NCI-H748 treated with DMSO at 0.1 percent for 48 hours (cell line): ENCODE results near the gene NFIB.

ENCODE experiments used
- DNase-seq: peaks from one replicate; lab custom pipeline; 2025; lab: John Stamatoyannopoulos, UW

Gene NFIB

GRCh38 chr9:14344941-14345353, 31.0 kb upstream of the NFIB start:
- no peak for DNase-seq

- no peak for DNase-seq
Measured at GRCh38 chr9:14344053-14344524, 30.1 kb upstream of the NFIB start.

- DNase-seq, result no peak
Measured at GRCh38 chr9:14343261-14344031, 29.5 kb upstream of the NFIB start.

DNA sequence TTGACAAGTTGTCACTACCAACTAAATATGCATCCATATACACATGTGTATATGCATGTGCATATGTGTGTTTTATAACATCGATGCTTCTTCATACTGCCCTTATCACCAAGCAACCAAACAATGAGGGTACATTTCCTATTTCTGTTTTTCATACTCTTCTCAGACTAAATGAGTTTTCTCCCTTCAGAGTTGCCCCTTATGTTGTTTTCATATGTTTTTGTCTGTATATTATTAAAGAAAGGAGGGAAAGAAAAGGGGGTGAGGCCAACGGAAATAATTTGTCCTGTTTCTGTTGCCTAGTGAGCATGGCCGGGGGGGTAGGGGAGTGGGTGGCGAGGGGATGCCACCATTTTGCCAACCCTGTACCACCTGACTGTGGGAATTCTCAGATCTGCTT, 28.8 kb upstream of the NFIB start:
- DNase-seq, result no peak

DNA sequence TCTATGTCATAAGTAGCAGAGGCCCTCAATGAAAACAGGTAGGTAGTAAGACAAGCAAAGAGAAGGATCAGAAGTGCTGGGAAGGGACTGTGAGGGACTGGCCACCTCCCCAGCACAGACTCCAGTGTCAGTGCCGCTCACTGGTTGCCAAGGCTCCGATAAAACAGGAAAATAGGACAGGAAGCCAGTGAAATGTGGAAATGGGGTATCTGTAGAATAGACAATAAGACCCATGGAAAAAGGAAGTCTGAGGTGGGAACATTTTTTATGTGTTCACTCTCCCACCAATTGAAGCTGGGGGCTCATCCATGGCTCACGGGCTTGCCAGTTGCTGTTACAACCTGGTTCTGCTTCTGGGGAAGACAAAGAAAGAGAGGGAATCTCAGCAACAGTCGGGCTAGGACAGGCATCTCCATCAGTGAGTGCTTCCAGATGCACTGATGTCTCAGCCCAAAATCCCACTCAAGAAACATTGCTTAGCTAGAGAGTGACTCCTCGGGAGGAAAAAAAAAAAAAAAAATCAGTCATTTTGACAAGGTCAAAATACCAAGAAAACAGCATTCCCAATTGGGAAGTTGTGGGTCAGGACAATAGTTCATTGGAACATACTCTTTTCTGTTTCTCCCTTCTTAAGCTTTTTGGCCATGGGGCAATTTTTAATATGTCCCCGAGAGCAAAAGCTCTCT, 27.6 kb upstream of the NFIB start:
- no peak for DNase-seq

DNA sequence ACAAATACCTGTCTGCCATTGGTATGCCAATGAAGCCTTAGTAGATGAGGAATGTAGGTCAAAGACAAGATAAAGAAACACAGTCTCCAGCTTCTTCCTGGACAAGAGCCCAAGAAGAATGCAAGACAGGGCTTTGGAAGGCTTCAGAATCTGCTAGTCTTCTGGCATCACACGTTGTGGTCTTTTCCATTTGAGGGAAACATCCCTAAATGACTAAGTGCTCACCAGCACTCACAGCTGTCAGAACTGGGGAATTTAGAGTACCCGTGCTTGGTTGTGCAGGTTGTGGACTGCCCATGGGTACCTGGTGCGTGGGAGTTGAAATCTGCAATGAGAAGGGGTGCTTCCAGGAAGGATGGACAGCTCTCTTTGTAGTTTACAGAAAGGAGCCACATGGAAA, 27.1 kb upstream of the NFIB start:
- no peak for DNase-seq

DNA sequence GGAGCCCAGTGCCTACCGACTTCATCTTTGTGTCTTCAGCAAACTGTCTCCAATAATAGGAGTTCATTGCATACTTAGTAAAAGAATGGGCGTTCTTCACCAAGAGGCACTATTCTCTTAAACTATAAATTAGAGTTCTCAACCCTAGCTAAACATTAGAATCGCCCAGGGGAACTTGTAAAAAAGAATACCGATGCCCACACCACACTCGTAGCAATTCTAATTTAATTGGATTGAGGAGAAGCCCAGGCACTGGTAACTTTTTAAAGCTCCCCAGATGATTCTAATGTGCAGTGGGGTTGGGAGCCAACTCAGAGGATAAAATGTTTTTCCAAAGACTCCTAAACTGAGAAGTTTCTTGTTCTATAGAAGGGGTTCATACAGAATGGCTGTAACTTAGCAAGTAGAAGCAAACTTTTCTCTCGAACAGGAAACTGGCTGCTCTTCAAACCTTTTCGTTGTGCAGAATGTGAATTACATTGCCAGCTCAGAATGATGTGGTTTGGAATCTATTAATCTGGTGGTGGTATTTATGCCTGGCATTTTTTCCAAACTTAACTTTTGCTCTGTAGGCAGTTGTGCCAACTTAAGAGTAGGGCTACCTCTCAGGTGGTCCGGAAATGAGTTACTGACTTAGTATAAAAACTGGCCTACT, 26.4 kb upstream of the NFIB start:
- DNase-seq, result no peak

DNA sequence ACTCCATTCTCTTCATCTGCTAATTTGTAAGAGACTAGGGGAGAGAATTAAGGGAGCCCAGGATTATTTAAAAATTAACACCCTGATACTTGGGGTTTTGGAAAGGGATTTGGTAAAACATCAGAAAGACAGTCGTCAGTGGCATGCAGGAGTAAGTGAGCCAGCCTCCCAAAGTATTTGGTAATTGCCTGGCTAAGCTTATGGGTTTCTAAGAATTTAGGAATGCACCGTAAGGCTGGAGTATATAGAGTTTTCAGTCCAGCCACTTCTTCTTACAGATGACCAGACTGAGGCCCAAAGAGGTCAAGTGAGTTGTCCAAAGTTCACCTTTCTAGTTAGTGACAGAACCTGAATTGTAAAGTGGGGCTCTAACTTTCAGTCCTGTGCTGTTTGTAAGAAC, 25.8 kb upstream of the NFIB start:
- no peak for DNase-seq

- no peak for DNase-seq
Measured at GRCh38 chr9:14337615-14338014, 23.7 kb upstream of the NFIB start.

- no peak for DNase-seq
Measured at GRCh38 chr9:14336244-14336643, 22.3 kb upstream of the NFIB start.

GRCh38 chr9:14331120-14331519, 17.2 kb upstream of the NFIB start:
- DNase-seq, result no peak

- DNase-seq, result no peak
Measured at GRCh38 chr9:14327036-14327435, 13.1 kb upstream of the NFIB start.

GRCh38 chr9:14326264-14326826, 12.4 kb upstream of the NFIB start:
- DNase-seq, result peak; percentile 98

GRCh38 chr9:14325147-14325546, 11.2 kb upstream of the NFIB start:
- peak; percentile 63 for DNase-seq

DNA sequence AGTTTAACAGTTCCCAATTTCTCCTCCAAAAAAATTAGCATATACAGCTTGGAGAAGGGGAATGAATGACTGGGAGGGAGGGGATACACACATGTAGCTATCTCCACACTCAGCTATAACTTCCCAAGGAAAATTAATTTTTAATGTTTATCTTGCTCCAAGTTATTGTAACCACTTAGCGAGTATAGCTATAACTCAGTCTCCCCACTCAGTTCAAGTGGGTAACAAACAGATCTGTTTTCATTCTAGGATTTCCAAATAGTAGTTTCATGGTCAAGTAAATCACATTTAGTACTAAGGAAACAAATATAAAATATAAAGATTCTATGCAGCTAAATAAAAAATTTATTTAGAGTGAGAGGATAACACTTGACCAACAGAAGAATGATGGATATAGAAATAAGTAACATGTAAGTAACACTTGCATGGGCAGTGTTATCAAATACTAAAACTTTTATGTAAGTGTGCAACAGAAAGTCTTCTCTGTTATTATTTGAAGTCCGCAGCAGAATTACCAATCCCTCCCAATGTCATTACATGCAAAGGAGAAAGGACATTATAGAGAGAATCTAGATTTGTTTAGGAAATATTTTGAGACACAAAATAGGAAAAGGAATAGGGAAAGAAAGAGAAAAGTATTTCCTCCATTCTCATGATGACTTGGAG, 10.2 kb upstream of the NFIB start:
- no peak for DNase-seq

DNA sequence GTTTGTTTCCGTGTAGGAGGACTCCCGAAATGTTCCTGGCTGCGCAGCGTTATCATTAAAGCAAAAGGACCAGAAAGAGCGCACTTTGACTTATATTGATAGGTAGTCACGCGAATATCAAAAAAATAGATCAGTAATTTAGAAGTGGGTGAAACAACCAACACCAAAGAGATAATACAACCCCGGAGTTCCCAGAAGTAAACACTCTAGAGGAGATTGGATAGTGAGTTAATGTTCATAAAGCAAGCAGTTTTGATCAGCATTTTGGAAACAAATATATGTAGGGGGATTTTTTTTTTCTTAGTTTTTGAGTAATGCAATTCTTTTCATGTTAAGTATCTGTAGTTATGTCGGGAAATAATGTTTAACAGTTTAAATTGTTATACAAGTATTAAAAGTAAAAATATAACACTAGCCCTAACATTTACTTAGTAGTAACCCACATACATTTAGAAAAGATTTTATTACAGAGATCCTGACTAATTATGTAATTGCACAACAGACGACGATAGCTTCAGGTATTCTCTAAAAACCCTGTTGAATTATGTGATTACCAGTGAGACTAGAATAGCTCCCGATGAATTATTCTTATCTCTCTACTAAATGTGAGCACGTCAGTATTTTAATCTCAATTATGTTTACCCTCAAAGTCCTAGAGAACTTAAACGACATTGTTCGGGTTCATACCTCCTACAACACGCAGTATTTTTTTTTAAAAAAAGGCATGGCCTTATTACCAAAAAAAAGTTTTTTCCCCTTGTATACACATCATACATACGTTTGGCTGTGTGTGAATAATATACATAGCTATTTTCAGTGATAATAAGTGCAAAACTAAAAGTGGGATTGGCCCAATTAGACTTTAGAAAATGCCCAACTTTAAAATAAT, 9.4 kb upstream of the NFIB start:
- DNase-seq, result peak; percentile 85

GRCh38 chr9:14322211-14323082, 8.5 kb upstream of the NFIB start:
- DNase-seq, result peak; percentile 93

DNA sequence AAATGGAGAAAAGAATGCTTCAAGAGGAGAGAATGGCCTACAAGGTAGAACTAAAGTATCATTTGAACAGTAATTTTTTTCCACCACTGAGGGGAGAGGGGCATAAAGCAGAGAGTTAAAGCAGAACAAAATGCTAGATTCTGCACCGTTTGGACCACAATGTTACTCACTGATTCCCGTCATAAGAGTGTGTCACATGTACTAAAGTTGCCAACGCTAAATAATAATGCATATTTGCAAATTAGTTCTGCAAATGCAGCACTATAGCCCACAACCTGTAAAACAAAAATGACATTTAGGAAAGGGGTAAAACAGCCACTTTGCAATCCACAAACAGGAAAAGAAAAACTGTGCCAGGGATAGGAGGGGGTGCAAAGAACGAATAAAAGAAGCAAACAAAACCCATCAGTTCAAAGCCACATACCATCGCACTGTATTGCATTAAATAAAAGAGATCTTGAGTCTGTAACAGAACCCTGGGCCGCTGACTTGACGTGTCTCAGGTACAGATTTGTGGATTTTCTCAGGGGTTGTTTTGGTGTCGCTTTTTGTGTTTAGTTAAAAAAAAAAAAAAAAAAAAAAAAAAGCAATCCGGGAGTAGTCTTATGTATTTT, 7.7 kb upstream of the NFIB start:
- peak; percentile 73 for DNase-seq
